ENCODE data around the gene FMN1.
A peak's percentile ranks its signal among the peaks of the same experiment; 100 is the strongest.

- peak; percentile 50 for TF ChIP-seq POLR2AphosphoS5 (IDR thresholded peaks at IDR 0.05)
- TF ChIP-seq, protein P1, sequence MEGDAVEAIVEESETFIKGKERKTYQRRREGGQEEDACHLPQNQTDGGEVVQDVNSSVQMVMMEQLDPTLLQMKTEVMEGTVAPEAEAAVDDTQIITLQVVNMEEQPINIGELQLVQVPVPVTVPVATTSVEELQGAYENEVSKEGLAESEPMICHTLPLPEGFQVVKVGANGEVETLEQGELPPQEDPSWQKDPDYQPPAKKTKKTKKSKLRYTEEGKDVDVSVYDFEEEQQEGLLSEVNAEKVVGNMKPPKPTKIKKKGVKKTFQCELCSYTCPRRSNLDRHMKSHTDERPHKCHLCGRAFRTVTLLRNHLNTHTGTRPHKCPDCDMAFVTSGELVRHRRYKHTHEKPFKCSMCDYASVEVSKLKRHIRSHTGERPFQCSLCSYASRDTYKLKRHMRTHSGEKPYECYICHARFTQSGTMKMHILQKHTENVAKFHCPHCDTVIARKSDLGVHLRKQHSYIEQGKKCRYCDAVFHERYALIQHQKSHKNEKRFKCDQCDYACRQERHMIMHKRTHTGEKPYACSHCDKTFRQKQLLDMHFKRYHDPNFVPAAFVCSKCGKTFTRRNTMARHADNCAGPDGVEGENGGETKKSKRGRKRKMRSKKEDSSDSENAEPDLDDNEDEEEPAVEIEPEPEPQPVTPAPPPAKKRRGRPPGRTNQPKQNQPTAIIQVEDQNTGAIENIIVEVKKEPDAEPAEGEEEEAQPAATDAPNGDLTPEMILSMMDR (IDR thresholded peaks at IDR 0.05): no peak
These were observed 327.2 kb downstream of the FMN1 start for GRCh38 chr15:32867313-32867626.
